Airway epithelial cell (primary cell): ENCODE measurements around the gene MAGEE2. TPM values are rescaled to one million over a fixed set of nuclear protein-coding genes. Genes with fewer than 3 reads are reported as not detected.

Experiments used
- total RNA-seq: library from RNA; depleted of rRNA; stranded (reverse); fragments of >200 nt; gene quantifications from 2 replicates; pipeline ENCODE4 v1.2.3, GENCODE V29; 2015

The MAGEE2 gene
- total RNA-seq, result not detected in 2 replicates

GRCh38 chrX:75784680-75785491 lies at the start of gene MAGEE2:
Gene MAGEE2 (minus strand): TSS chrX:75785254. CDS start chrX:75785051, 203 bp downstream.

